Islet precursor cell (in vitro differentiated cells): ENCODE results near the gene ARHGEF33.

ENCODE experiments used
- DNase-seq: peaks from one replicate; pipeline ENCODE4 v3.0.0-alpha.2; 2018

The ARHGEF33 gene

GRCh38 chr2:38960609-38961320 lies 71.1 kb downstream of the ARHGEF33 start:
- no peak for DNase-seq

DNA sequence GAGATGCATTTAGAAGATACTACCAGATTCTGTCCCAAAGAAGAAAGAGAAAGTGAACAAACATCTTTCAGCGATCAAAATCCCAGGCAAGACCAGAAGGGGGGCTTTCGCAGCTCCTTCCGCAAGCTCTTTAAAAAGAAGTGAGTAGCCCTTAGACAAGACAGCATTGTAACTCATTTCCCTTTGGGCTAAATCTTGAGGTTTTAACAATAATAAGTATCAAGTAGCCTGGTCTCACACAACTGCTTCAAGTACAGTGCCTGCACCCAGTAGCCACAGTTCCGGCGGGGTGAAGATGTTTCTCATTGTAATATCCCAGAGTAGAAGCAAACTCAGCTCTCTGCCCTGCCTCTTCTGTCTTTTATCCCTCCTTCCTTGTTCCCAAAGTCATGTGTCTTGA lies 76.3 kb downstream of the ARHGEF33 start:
- no peak for DNase-seq

- DNase-seq: no peak
Observed at GRCh38 chr2:38966678-38967077, 77.0 kb downstream of the ARHGEF33 start.

GRCh38 chr2:38968021-38968420 lies 78.3 kb downstream of the ARHGEF33 start:
- no peak for DNase-seq

DNA sequence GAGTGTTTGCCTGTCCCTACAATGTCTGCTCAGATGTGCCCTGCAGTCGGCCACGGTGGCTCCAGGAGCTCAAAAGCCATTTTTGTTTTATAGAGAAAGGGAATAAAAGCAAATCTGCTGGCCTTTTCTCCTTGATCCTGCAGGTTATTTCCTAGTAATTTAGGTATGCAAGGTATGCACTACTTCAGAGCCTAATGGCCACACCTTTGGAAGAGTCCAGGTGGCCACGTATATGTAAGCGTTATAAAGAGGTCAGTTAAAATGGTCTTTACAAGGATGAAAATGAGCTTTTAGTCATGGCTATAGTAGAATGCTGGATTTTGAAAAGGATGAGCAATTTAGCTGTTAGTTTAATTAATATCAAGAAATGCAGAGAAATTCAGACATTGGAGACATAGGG lies 81.7 kb downstream of the ARHGEF33 start:
- DNase-seq: no peak

- DNase-seq: no peak
Observed at GRCh38 chr2:38973266-38973665, 83.6 kb downstream of the ARHGEF33 start.

GRCh38 chr2:38975042-38975441 lies 85.4 kb downstream of the ARHGEF33 start:
- DNase-seq: no peak

- DNase-seq: no peak
Observed at GRCh38 chr2:38977047-38977446, 87.4 kb downstream of the ARHGEF33 start.

DNA sequence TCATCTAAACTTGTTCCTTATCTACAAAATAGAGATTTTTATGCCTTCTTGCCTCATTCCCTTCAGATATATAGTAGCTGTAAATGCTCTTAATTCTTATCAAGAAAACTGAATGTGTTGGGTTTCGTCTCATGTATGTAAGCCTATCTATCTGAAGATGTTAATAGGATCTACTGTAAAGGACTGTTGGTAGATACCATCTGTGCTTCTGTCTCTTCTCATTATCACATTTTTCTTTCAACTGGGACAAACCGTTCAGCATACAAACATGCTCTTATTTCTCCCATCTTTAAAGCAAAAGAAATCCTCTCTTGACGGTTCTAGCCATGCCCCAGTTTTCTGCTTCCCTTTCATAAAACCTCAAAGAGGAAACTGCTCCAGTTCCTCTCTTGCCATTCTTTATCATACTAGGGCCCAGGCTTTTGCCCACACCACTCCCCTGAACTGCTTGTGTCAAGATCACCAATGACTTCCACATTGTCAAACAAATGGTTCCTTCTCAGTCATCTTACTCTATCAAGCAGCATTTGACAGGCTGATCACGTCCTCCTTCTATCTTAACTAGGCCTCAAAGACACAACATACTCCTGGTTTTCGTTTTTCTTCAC lies 88.7 kb downstream of the ARHGEF33 start:
- no peak for DNase-seq

DNA sequence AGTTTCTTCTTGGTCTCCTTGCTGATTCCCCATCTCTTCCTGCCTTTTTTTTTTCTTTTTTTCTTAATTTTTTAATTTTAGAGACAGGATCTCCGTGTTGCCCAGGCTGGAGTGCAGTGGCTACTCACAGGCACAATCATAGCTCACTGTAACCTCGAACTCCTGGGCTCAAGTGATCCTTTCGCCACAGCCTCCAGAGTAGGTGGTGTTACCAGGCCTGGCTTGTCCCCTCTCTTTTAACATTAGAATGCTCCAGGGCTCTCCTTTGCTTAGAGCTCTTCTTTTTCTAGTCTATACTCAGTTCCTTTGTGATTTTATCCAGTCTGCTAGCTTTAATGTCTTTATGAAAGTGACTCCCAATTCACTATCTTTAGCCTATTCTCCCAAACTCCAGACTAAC lies 89.2 kb downstream of the ARHGEF33 start:
- no peak for DNase-seq

DNA sequence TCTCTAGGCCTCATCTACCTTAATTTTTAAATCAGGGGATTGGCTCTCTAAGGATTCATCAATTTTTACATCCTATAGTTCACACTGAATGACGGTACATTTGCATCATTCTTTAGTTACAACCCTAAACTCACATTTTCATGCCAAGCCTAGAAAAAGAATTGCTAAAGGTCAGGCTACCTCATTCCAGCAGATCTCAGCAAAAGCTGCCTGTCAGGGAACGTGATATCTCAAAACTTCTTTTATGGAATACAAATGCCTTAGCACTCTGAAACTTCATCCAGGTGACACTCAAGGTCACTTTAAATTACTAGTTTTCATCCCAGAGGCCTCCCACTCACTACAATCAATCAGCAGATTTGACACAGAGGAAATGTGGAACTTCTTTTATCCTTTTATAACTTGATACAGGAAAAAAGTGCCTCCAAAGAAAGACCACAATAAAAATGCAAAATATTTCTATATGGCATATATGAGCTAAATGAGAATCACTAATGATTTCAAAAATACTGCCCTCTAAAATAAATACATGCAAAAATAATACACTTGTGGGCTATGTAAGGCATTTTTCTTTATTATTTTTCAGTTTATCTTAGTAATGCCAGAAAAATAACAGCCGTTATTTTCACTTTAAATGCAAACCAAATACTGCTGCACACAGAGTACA lies 91.5 kb downstream of the ARHGEF33 start:
- no peak for DNase-seq

DNA sequence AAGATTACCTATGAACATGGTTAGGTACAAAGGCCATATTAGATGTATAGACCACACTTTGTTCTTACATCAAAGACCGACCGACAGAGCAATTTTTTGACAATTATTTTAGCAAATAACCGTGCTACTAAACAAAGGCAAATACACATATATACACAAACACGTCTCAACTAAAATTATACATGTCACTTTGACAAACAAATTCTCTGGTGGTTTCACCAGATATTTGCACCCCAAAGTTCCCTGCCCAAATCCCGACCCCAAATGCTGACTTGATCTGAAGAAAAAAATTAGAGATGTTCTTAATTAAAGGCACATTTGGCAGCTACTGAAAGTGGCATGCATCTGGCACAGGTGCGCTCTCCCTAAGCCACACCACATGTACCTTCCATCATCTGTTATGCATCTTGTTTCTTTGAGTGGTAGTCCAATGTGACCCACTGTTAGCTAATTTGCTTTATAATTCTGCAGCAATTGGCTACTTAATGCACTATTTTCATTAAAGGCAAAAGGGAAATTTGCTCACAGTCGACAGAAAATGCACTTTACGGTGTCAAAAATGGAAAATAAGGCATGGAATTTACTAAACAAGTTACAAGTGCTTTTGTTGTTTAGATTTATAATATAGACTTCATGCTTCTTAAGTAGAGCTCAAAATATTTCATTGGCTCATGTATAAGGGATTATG lies 92.1 kb downstream of the ARHGEF33 start:
- no peak for DNase-seq

DNA sequence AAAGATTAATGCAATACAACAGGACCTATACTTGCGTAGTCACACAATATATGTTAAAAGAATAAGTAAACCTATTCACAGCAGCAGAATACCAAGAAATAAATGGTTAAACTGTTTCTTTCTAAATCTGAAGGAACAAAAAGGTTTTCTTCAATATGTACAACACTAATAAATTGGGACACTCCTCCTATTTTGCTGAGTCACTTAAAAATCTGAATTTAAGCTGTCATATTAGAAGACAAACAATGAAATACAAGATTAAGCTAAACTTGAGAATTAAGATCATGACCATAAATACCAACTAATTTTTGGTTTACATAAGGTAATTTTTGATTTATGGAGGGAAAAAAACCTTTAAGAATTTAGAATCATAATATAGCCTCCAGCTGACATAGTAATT lies 92.8 kb downstream of the ARHGEF33 start:
- DNase-seq: no peak

DNA sequence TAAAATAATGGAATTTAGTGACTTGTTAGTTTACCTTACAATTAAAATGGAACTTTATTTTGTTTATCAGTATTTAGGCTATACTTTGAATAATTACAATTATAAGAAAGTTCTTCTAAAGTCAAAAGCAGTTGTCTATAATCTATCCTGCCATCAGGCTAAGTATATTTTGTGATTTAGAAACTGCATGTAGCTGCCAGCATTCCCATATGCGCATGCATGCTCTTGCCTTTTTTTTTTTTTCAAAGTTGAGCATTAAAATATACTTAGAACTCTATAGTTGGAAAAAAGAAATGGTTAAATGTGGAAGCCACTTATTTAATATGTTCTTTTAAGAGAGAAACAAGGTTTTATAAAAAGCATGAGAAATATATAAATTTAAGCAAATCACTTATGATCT lies 99.0 kb downstream of the ARHGEF33 start:
- no peak for DNase-seq

DNA sequence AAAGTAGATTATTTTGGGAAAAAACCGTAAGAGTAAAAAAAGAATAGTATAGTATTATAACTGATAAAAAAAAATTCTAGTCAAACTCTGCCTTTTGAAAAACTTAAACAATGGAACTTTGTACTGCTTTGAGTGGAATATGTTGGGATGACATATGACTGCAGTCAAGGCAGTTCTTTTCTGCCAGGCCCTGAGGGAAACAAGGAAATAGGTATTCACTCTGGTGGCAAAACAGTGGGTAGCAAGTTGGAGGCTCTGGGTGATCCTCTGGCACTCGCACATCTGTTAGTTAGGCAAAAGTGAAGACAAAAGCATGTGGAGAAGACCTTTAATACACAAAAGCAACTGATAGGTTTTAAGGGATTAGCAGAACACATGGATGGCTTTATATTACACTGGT lies 102.2 kb downstream of the ARHGEF33 start:
- no peak for DNase-seq

DNA sequence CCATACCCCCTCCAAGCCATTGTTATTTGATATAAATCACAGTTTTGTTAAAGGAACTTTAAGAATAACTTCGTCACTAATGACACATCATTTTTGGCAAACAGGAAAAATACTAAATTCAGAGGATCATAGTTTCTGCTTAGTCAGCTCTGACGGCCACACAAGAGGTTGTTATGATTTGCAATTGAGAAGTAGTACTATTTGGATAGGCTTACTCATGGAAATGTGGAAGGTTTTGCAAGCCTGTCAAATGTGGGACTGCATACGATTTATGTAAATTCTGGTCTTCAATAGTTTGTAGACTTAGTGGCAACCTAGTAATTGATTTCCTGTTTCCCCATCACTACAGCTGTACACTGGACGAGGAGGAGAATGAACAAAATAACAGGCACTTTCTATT lies 108.1 kb downstream of the ARHGEF33 start:
- no peak for DNase-seq

- DNase-seq: no peak
Observed at GRCh38 chr2:39000552-39000951, 110.9 kb downstream of the ARHGEF33 start.

GRCh38 chr2:39007875-39008504 lies 118.3 kb downstream of the ARHGEF33 start:
- no peak for DNase-seq

- no peak for DNase-seq
Observed at GRCh38 chr2:39008665-39009064, 119.0 kb downstream of the ARHGEF33 start.

DNA sequence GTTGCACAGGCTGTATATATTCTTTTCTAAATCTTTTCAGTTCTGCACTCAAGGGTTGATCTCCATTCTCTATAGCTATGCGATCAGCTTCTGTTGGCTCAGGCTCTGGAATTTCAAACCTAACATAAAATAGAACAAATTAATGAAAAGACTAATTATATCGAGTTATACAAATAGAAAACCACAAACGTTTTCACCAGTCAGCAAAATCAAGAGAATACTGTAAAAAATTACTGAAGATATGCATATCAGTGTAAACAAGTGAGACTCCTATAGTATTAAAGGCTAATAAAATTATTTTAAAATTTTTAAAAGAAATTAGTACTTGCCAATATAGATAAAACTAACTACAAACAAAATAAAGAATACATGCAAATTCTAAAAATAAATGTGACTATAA lies 124.2 kb downstream of the ARHGEF33 start:
- DNase-seq: no peak

GRCh38 chr2:39015424-39015823 lies 125.7 kb downstream of the ARHGEF33 start:
- DNase-seq: no peak

- no peak for DNase-seq
Observed at GRCh38 chr2:39017334-39017733, 127.7 kb downstream of the ARHGEF33 start.

DNA sequence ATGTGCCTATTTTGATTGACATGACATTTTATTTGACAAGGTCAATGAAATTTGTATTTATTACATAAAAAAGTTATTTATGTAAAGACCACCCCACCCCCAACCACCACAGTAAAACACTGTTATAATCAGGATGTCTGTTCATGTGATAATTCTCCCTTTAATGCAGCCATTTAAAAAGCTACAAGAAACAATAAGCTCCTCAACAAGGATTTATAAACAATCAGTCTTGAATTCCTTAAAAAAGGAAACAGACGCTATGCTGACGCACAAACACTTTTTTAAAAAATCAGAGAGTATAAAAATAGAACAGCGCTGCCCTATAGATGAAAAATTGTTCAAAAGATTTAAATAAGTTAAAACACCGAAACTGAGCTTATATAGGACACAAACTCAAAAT lies 129.0 kb downstream of the ARHGEF33 start:
- DNase-seq: no peak
